H1 (cell line): ENCODE data around the gene OVCA2. TPM values are rescaled to one million over a fixed set of nuclear protein-coding genes. Genes with fewer than 3 reads are reported as not detected.

ENCODE experiments used
- SP4 ChIP-seq: IDR thresholded peaks from 2 replicates; pipeline ENCODE4 v1.6.1; 2012; ENCODE audit warnings: low read length, inconsistent platforms
- ZNF274 ChIP-seq: IDR thresholded peaks from 2 replicates; pipeline ENCODE4 v1.7.0; 2012; ENCODE audit warnings: low read length, borderline replicate concordance; ENCODE audit errors: extremely low read depth
- polyA plus RNA-seq, 7 experiments: library from polyadenylated mRNA; depleted of rRNA in 3 of 7; stranded (reverse) in 5 of 7; unstranded in 2 of 7; fragments of >200 nt in 5 of 7; fragments of 200-250 nt in 2 of 7; gene quantifications; 1 replicate in 5 of 7; 2 replicates in 1 of 7; 4 replicates in 1 of 7; pipeline versions ENCODE4 v1.2.1 to v1.2.3, GENCODE V29; 2011 to 2013; ENCODE audit warnings: missing spikeins in 2 of 7, mixed read lengths in 2 of 7
- total RNA-seq: library from RNA; stranded (reverse); fragmentation: NEBNext Ultra II Directional; extraction: Animal tissue kit (Norgen Biotek cat#: 25700); gene quantifications from 2 replicates; pipeline ENCODE4 v1.2.1, GENCODE V29; 2021

OVCA2 gene
- total and polyA plus RNA-seq, 2 of the 8 experiments (the other 6 are each of a cell fraction or from before 2014, with no cell fraction given) = 15.3 to 37.0 TPM

DNA sequence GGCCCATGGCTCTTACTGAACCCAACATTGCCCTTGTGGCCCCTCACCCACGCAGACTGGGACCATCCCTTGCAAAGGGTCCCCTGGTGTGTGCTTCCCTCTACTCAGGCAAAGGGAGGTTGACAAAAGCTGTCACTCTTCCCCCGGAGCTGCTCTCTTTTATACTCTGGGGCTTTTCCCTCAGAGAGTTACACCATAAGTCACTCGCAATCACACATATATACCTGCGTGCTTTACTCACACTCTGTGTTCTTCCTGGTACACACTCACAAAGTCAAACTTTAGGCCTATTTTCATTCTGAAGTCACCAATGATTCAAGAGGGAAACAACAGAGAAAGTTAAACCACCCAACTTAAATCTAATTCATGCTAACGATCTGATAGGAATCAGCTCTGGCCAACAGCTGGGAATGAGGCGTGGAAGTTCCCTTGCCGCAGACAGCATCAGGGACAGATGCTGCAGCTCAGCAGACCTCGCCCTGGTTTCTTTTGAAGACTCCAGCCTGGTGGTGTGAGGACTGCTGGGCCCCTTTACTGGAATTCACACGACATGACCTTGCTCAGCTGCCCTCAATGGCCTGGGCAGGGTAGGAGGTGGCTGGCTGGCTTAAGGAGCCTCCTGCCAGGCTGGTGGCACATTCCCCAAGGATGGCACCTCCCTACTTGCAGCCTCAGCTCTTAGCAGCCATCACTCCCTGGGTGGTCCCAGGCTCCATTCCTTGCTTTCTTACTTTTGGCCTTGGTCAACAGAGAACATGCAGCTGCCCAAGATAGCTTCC is 40.4 kb downstream of the OVCA2 start (continued):
- TF ChIP-seq ZNF274 (no peak), SP4 (no peak)
